Peyer's patch (tissue), 4 donors: ENCODE measurements around the gene NLRC4. TPM values are rescaled to one million over a fixed set of nuclear protein-coding genes. Genes with fewer than 3 reads are reported as not detected.
"Not testable (repeated sequence)": the region's sequence is repeated elsewhere in the genome, so short reads cannot be mapped to it uniquely, and the experiment has no call there.

Source experiments
- DNase-seq, 3 donors: peaks; one replicate each; pipeline ENCODE4 v3.0.0-alpha.2; 2017 to 2019
- H3K27ac ChIP-seq, 4 donors: fragments of 200-600 bp; sonication (generic); one replicate each; pipeline ENCODE4 v1.5.1; 2016 to 2019
- H3K27me3 ChIP-seq, 2 donors: fragments of 200-600 bp; sonication (generic); one replicate each; pipeline ENCODE4 v1.5.1; 2019
- H3K36me3 ChIP-seq, 3 donors: fragments of 200-600 bp; sonication (generic); one replicate each; pipeline ENCODE4 v1.5.1; 2016 to 2019
- H3K4me1 ChIP-seq, 4 donors: fragments of 200-600 bp; sonication (generic); one replicate each; pipeline ENCODE4 v1.5.1; 2016 to 2019
- H3K4me3 ChIP-seq, 4 donors: fragments of 200-600 bp; sonication (generic); 1 replicate in 3 of 4; 2 replicates in 1 of 4; pipeline ENCODE4 v1.5.1; 2016 to 2019; ENCODE audit warnings: mild to moderate bottlenecking in 1 of 4
- H3K9me3 ChIP-seq, 4 donors: fragments of 200-600 bp; sonication (generic); one replicate each; pipeline ENCODE4 v1.5.1; 2016 to 2019; ENCODE audit warnings: mild to moderate bottlenecking in 1 of 4
- CTCF ChIP-seq, 6 experiments: fragments of 450-650 bp in 4 of 6; fragments of 200-600 bp in 2 of 6; sonication (generic) in 1 of 6; IDR thresholded peaks; one replicate each; pipeline ENCODE4 v1.5.1; 2017 to 2019; ENCODE audit warnings: antibody characterized with exemption in 6 of 6, mild to moderate bottlenecking in 3 of 6, moderate library complexity in 1 of 6
- POLR2A ChIP-seq, 2 donors: fragments of 450-650 bp; IDR thresholded peaks; one replicate each; pipeline ENCODE4 v1.5.1; 2017; ENCODE audit warnings: antibody characterized with exemption in 2 of 2, mild to moderate bottlenecking in 2 of 2, moderate library complexity in 2 of 2
- total RNA-seq, 4 donors: library from RNA; depleted of rRNA; stranded (reverse); fragments of >200 nt; gene quantifications; one replicate each; pipeline ENCODE4 v1.1.0, GENCODE V29; 2016

Gene NLRC4
- total RNA-seq, 4 donors from 2014 or later = 0.27 to 6.6 (median 0.35) TPM; not detected in 1

- no peak overlapping the region for H3K4me3 ChIP-seq
- H3K4me1 ChIP-seq = no peaks in the 10 kb centered on the region
- no peak for DNase-seq
- no peaks in the 10 kb centered on the region for H3K9me3 ChIP-seq
- H3K27me3 ChIP-seq = no peaks in the 10 kb centered on the region
- H3K36me3 ChIP-seq = peaks cover 0 to 57% (median 0%) of the 10 kb centered on the region in 3 donors
- H3K27ac ChIP-seq = no peak overlapping the region
- no peak for TF ChIP-seq CTCF (IDR thresholded peaks at IDR 0.05)
- no peak for TF ChIP-seq POLR2A (IDR thresholded peaks at IDR 0.05)
These were observed 41.7 kb downstream of the NLRC4 start for GRCh38 chr2:32222966-32223365.

- Histone ChIP-seq H3K4me1 (no peaks in the 10 kb centered on the region), H3K36me3 (peaks cover 0 to 54% (median 0%) of the 10 kb centered on the region in 3 donors), H3K9me3 (no peaks in the 10 kb centered on the region), H3K27ac (no peak overlapping the region), H3K4me3 (no peak overlapping the region), H3K27me3 (no peaks in the 10 kb centered on the region)
- DNase-seq = no peak
- no peak for TF ChIP-seq POLR2A (IDR thresholded peaks at IDR 0.05)
- no peak for TF ChIP-seq CTCF (IDR thresholded peaks at IDR 0.05)
These were observed 44.2 kb downstream of the NLRC4 start for GRCh38 chr2:32220445-32220844.

- peaks cover 0 to 36% (median 0%) of the 10 kb centered on the region in 3 donors for H3K36me3 ChIP-seq
- TF ChIP-seq POLR2A (IDR thresholded peaks at IDR 0.05) (no peak), CTCF (IDR thresholded peaks at IDR 0.05) (no peak)
- no peaks in the 10 kb centered on the region for H3K27me3 ChIP-seq
- no peaks in the 10 kb centered on the region for H3K4me1 ChIP-seq
- H3K4me3 ChIP-seq = no peak overlapping the region
- DNase-seq = no peak
- no peaks in the 10 kb centered on the region for H3K9me3 ChIP-seq
- no peak overlapping the region for H3K27ac ChIP-seq
These were observed 52.4 kb downstream of the NLRC4 start for GRCh38 chr2:32212295-32212694.

GRCh38 chr2:32210767-32211408, 53.8 kb downstream of the NLRC4 start:
- H3K27me3 ChIP-seq = no peaks in the 10 kb centered on the region
- no peak overlapping the region for H3K4me3 ChIP-seq
- peaks cover 0 to 36% (median 0%) of the 10 kb centered on the region in 3 donors for H3K36me3 ChIP-seq
- TF ChIP-seq POLR2A (IDR thresholded peaks at IDR 0.05) (no peak), CTCF (IDR thresholded peaks at IDR 0.05) (no peak)
- H3K27ac ChIP-seq = no peak overlapping the region
- no peaks in the 10 kb centered on the region for H3K4me1 ChIP-seq
- DNase-seq = no peak
- H3K9me3 ChIP-seq = no peaks in the 10 kb centered on the region

- H3K36me3 ChIP-seq = peaks cover 0 to 31% (median 0%) of the 10 kb centered on the region in 3 donors
- H3K4me1 ChIP-seq = not testable (repeated sequence)
These were observed 61.3 kb downstream of the NLRC4 start for GRCh38 chr2:32203428-32203827.

GRCh38 chr2:32200814-32201213, 63.9 kb downstream of the NLRC4 start:
- no peaks in the 10 kb centered on the region for H3K4me1 ChIP-seq
- H3K4me3 ChIP-seq = no peak overlapping the region
- no peaks in the 10 kb centered on the region for H3K27me3 ChIP-seq
- no peak for DNase-seq
- H3K9me3 ChIP-seq = no peaks in the 10 kb centered on the region
- TF ChIP-seq CTCF (IDR thresholded peaks at IDR 0.05) (no peak), POLR2A (IDR thresholded peaks at IDR 0.05) (no peak)
- no peak overlapping the region for H3K27ac ChIP-seq
- H3K36me3 ChIP-seq = peaks cover 0 to 50% (median 0%) of the 10 kb centered on the region in 3 donors

More at GRCh38 chr2:32203428-32203827, 61.3 kb downstream of the NLRC4 start:
- not testable (repeated sequence) for H3K27ac ChIP-seq, H3K9me3 ChIP-seq, H3K27me3 ChIP-seq, H3K4me3 ChIP-seq, DNase-seq
